Stimulated activated CD8-positive, alpha-beta memory T cell treated with anti-CD3 and anti-CD28 coated beads, Interleukin-15, amount 100 ng/mL, for 4 hours (primary cell): ENCODE results near the gene SETD6.

ENCODE experiments used
- DNase-seq, 2 donors: peaks; one replicate each; pipeline ENCODE4 v3.0.0-alpha.2; 2020; ENCODE audit warnings: low read depth in 2 of 2

The SETD6 gene

GRCh38 chr16:58507963-58508670 is 7.2 kb upstream of the SETD6 start:
- no peak for DNase-seq

GRCh38 chr16:58508671-58509251 is 6.6 kb upstream of the SETD6 start:
- DNase-seq = no peak

GRCh38 chr16:58509256-58510096 is 5.8 kb upstream of the SETD6 start:
- no peak for DNase-seq

- DNase-seq = no peak
These were observed 5.1 kb upstream of the SETD6 start for GRCh38 chr16:58510097-58510775.

- DNase-seq = no peak
These were observed 4.3 kb upstream of the SETD6 start for GRCh38 chr16:58510776-58511628.

- peak; percentile 55 to 68 for DNase-seq
These were observed 3.1 kb upstream of the SETD6 start for GRCh38 chr16:58511933-58512815.

GRCh38 chr16:58513874-58514273 is 1.4 kb upstream of the SETD6 start:
- DNase-seq = no peak

GRCh38 chr16:58515871-58516767 is 802 bp downstream of the SETD6 start:
- peak in 1 of 2 donors; percentile 24 for DNase-seq

- DNase-seq = no peak
These were observed 1.4 kb downstream of the SETD6 start for GRCh38 chr16:58516768-58517107.

- no peak for DNase-seq
These were observed 3.0 kb downstream of the SETD6 start for GRCh38 chr16:58518083-58518979.

GRCh38 chr16:58518980-58519368 is 3.7 kb downstream of the SETD6 start:
- no peak for DNase-seq

GRCh38 chr16:58519707-58520106 is 4.4 kb downstream of the SETD6 start:
- no peak for DNase-seq

GRCh38 chr16:58530179-58530578 is 14.9 kb downstream of the SETD6 start:
- no peak for DNase-seq

GRCh38 chr16:58532414-58532813 is 17.1 kb downstream of the SETD6 start:
- no peak for DNase-seq

- DNase-seq = no peak
These were observed 18.6 kb downstream of the SETD6 start for GRCh38 chr16:58533751-58534470.

- DNase-seq = no peak
These were observed 19.8 kb downstream of the SETD6 start for GRCh38 chr16:58535100-58535499.

GRCh38 chr16:58536278-58536677 is 21.0 kb downstream of the SETD6 start:
- no peak for DNase-seq
